ENCODE data around the gene CSNK2A2. TPM values are rescaled to one million over a fixed set of nuclear protein-coding genes. Genes with fewer than 3 reads are reported as not detected.
A peak's percentile ranks its signal among the peaks of the same experiment; 100 is the strongest.

The CSNK2A2 gene
- total and polyA plus RNA-seq, 10 of the 15 experiments (the other 5 are each of a cell fraction or from before 2014, with no cell fraction given), result 17.4 to 79.1 (median 29.4) TPM

DNA sequence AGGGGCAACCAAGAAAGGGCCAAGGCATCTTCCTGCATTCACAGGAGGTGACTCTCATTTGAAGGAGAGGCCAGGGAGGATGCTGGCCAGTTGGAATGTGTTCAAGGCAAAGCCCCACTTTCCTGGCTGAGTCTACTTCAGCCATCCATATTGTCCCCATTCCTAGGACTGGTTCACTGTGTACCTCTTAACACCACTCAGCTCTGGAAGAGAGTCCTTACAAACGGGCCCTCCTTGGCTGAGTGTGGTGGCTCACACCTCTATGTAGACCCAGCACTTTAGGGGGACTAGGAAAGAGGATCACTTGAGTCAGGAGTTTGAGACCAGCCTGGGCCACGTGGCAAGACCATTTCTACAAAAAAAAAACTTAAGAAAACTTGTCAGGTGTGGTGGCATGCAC lies 40.7 kb downstream of the CSNK2A2 start (continued):
- TF ChIP-seq TCF3 (IDR thresholded peaks at IDR 0.05; ENCODE audit: borderline replicate concordance, insufficient read depth, low read depth, low read length) (no peak), PAX5 (IDR thresholded peaks at IDR 0.05; ENCODE audit: borderline replicate concordance, low read depth, low read length) (no peak), IKZF2 (IDR thresholded peaks at IDR 0.05) (no peak), JUND (IDR thresholded peaks at IDR 0.05; ENCODE audit: low read depth, low read length) (no peak), ZNF622 (IDR thresholded peaks at IDR 0.05) (no peak), FOXM1 (IDR thresholded peaks at IDR 0.05; ENCODE audit: low read depth, low read length) (no peak), HDGF (IDR thresholded peaks at IDR 0.05) (no peak)

DNA sequence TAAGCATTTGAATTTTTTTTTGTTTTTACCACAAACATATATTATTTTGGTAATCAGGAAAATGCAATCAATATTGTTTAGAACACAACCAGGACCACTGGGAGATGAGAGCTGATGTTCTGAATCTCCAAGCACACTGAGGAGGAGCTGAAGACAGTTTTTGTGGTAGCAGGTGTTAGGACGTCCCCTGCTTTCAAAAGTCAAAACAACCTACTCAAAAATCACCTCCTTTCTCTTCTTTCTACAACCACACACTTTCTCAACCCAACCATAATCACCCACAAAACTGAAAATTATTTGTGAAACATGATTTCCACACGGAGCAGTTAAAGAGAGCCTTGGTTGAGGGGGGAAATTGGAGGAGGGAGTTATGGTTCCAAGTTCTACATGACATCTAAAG lies 42.1 kb downstream of the CSNK2A2 start:
- Histone ChIP-seq H3K9me3 (replicated peaks; ENCODE audit: control insufficient read depth, insufficient read depth, low read length) (no peaks in the 10 kb centered on the region), H4K20me1 (ENCODE audit: control insufficient read depth, insufficient read depth) (no peaks in the 10 kb centered on the region), H3K79me2 (ENCODE audit: control insufficient read depth, insufficient read depth, low read length) (no peaks in the 10 kb centered on the region), H3K4me3 (no peak overlapping the region), H3K27me3 (replicated peaks in 1 of 2; ENCODE audit: control insufficient read depth in 2 of 2, insufficient read depth in 2 of 2, low read length in 1 of 2) (no peaks in the 10 kb centered on the region), H3K36me3 (ENCODE audit: control insufficient read depth in 2 of 2, insufficient read depth in 2 of 2, low read length in 1 of 2) (peaks cover 5 to 7% of the 10 kb centered on the region in 2 experiments; a peak in 2 of 4 replicates), H3K27ac (ENCODE audit: control insufficient read depth, insufficient read depth) (no peak overlapping the region), H3K4me1 (ENCODE audit: control insufficient read depth, insufficient read depth, low read length) (no peaks in the 10 kb centered on the region), H2AFZ (ENCODE audit: control insufficient read depth, low read depth, low read length) (no peak overlapping the region), H3K9ac (ENCODE audit: control insufficient read depth, insufficient read depth, low read length) (no peak overlapping the region), H3K4me2 (ENCODE audit: control insufficient read depth, insufficient read depth) (no peak overlapping the region)
- POLR2A ChIA-PET, result no interaction called here
- in situ Hi-C loops (cut with MboI) (no loop called here), intact Hi-C loops (cut with micrococcal nuclease; ENCODE audit: unreplicated experiment) (no loop called here)
- FAIRE-seq (no peak), DNase-seq (ENCODE audit: low read depth, low spot score) (no peak), ATAC-seq (peak; percentile 62)
- RAD21 ChIA-PET (ENCODE audit: unreplicated experiment), result interaction anchor here (1.0 to 1.6 kb wide), 4 partner anchors 28 to 59 kb away, joined by 3 to 6 read pairs (median 4); no protein-coding TSS in a partner anchor
- no TSS peak for BruUV-seq (replicated peaks)
- 23% methylated on average over 2 of the region's 2 CpGs for WGBS (ENCODE audit: insufficient coverage, insufficient replicate concordance, low lambda C conversion rate, missing lambda C conversion rate)
- CTCF ChIA-PET, result interaction anchor here (0.8 to 1.8 kb wide), 3 partner anchors 29 to 89 kb away, joined by 3 to 5 read pairs (median 5); no protein-coding TSS in a partner anchor
- SMC1A ChIA-PET (ENCODE audit: uncharacterized antibody, unreplicated experiment), result interaction anchor here (1.0 to 2.0 kb wide), 2 partner anchors 29 to 46 kb away, joined by 3 to 7 read pairs; no protein-coding TSS in a partner anchor
- TF ChIP-seq MYB (IDR thresholded peaks at IDR 0.05; ENCODE audit: borderline replicate concordance, low read depth, low read length), result no peak
- TF ChIP-seq TCF12 (IDR thresholded peaks at IDR 0.05; ENCODE audit: low read depth, low read length), result 0 out of 2 replicates have a peak, but pooled peaks have one; percentile 43
- TF ChIP-seq, protein P1, sequence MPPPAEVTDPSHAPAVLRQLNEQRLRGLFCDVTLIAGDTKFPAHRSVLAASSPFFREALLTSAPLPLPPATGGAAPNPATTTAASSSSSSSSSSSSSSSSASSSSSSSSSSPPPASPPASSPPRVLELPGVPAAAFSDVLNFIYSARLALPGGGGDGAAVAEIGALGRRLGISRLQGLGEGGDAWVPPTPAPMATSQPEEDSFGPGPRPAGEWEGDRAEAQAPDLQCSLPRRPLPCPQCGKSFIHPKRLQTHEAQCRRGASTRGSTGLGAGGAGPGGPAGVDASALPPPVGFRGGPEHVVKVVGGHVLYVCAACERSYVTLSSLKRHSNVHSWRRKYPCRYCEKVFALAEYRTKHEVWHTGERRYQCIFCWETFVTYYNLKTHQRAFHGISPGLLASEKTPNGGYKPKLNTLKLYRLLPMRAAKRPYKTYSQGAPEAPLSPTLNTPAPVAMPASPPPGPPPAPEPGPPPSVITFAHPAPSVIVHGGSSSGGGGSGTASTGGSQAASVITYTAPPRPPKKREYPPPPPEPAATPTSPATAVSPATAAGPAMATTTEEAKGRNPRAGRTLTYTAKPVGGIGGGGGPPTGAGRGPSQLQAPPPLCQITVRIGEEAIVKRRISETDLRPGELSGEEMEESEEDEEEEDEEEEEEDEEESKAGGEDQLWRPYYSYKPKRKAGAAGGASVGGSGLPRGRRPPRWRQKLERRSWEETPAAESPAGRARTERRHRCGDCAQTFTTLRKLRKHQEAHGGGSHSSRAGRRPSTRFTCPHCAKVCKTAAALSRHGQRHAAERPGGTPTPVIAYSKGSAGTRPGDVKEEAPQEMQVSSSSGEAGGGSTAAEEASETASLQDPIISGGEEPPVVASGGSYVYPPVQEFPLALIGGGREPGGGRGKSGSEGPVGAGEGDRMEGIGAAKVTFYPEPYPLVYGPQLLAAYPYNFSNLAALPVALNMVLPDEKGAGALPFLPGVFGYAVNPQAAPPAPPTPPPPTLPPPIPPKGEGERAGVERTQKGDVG (CRISPR knock-in tag; IDR thresholded peaks at IDR 0.05), result no peak
- TF ChIP-seq NFYB (IDR thresholded peaks at IDR 0.05; ENCODE audit: insufficient read depth, low read depth, low read length), result no peak
- no peak for TF ChIP-seq FOXK2 (IDR thresholded peaks at IDR 0.05)
- TF ChIP-seq, protein P2, sequence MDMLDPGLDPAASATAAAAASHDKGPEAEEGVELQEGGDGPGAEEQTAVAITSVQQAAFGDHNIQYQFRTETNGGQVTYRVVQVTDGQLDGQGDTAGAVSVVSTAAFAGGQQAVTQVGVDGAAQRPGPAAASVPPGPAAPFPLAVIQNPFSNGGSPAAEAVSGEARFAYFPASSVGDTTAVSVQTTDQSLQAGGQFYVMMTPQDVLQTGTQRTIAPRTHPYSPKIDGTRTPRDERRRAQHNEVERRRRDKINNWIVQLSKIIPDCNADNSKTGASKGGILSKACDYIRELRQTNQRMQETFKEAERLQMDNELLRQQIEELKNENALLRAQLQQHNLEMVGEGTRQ (IDR thresholded peaks at IDR 0.05; ENCODE audit: borderline replicate concordance, low read depth, low read length), result no peak
- TF ChIP-seq HDGF (IDR thresholded peaks at IDR 0.05), result no peak
- TF ChIP-seq IRF4 (IDR thresholded peaks at IDR 0.05; ENCODE audit: low read depth, low read length), result no peak
- TF ChIP-seq, protein P3, sequence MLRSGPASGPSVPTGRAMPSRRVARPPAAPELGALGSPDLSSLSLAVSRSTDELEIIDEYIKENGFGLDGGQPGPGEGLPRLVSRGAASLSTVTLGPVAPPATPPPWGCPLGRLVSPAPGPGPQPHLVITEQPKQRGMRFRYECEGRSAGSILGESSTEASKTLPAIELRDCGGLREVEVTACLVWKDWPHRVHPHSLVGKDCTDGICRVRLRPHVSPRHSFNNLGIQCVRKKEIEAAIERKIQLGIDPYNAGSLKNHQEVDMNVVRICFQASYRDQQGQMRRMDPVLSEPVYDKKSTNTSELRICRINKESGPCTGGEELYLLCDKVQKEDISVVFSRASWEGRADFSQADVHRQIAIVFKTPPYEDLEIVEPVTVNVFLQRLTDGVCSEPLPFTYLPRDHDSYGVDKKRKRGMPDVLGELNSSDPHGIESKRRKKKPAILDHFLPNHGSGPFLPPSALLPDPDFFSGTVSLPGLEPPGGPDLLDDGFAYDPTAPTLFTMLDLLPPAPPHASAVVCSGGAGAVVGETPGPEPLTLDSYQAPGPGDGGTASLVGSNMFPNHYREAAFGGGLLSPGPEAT (IDR thresholded peaks at IDR 0.05; ENCODE audit: low read depth), result no peak
- TF ChIP-seq ZNF24 (IDR thresholded peaks at IDR 0.05), result no peak
- TF ChIP-seq EP300 (IDR thresholded peaks at IDR 0.05; ENCODE audit: borderline replicate concordance in 1 of 2, control insufficient read depth in 1 of 2, low read depth in 2 of 2, low read length in 2 of 2), result no peak
- no peak for TF ChIP-seq CREB1 (IDR thresholded peaks at IDR 0.05; ENCODE audit: low read depth)
- peak; percentile 39; the same call in 1 of the 2 replicates for TF ChIP-seq RUNX3 (IDR thresholded peaks at IDR 0.05; ENCODE audit: low read length)

All from GM12878 (cell line).